CD4-positive, alpha-beta T cell treated with Interleukin-6 for 4 hours (primary cell): ENCODE data around the gene HOXA9.

ENCODE experiments used
- DNase-seq: peaks from one replicate; pipeline ENCODE4 v3.0.0-alpha.2; 2020; ENCODE audit warnings: mixed read lengths

HOXA9 gene

DNA sequence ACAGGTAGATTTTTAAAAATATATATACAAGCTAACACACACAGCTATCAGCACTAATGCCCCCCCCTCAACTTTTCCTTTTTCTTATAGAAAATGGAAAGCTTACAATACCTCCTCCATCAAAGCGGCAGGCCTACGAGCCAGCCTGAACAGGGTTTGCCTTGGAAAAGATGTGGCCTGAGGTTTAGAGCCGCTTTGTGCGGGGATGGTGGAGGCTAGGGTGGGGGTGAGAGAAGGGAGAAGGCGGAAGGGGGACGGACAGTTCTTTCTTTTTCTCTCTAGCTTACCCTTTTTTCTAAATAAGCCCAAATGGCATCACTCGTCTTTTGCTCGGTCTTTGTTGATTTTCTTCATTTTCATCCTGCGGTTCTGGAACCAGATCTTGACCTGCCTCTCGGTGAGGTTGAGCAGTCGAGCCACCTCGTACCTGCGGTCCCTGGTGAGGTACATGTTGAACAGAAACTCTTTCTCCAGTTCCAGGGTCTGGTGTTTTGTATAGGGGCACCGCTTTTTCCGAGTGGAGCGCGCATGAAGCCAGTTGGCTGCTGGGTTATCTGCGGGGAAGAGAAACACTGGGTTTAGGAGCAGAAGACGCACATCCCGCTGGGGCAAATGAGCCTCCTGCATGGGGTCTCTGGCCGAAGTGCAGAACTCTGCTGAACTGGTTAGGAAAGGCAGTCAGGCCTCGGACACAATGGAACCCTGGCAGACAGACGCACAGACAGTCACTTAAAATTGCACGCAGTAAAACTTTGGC, 1.9 kb downstream of the HOXA9 start:
- no peak for DNase-seq

DNA sequence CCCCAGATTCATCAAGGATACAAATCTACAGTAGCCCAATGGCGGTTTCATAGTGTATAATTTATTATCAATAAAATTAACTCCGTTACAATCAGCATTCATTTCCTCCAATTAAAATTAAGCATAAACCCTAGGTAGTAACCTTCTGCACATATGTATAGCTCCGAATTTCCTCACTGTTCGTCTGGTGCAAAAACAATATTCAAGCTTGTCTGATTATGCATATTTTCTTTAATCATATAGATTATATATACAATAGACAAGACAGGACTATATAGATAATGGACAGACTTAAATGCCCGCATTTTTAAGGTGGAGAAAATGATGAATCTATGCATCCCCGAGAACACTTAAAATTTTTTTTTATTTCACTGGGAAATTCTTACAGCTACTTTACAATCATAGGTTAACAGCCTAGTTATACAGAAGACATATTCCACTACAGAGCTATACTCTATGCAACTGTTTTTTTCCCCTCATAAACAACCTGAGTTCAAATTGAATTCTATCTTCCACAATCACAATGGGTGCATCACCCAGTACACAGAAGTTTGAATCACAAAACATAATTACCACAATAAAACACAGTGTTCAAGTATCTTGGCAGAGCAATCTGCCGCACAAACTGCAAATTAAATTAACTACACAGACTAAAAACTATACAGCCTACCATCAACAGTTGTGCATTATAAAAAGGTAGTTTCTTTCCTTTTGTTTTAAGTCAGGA, 2.6 kb downstream of the HOXA9 start:
- no peak for DNase-seq

DNA sequence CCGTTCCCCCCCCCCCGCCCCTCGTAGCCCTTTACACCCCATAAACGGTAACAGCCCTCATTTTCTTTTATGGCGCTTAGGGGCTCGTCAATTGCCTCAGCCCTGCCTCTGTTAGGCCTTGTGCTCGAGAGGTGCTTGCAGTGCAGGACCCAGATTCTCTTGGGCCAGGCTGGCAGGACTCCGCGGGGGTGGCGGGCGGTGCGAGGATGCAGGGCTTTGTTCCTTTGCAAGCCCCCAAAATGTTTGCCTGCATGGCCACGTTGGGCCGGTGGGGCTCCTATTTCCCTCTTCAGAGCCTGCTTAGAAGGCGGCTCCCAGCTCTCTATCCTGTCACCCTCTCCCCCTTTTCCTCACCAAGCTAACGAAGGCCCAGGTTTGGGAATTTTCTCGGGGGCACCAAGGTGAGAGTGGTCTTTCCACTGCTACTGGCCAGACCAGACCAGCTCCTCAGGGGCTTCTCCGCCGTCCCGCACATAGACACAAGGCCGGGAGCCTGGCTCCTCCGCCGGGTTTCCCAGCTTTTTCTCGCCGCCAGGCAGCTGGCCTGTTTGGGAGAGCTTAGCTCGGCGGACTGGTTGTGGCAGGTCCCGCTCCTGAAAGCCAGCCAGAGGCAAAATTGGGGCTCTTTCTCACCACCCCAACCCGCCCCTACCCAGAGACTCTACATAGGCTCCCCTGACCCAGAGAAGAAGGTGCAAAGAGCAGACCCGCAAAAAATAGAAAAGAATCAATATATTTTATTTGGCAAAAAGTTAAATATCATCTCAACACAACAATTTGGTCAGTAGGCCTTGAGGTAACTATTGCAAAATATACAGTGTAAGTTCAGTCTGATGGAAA, 3.4 kb downstream of the HOXA9 start:
- no peak for DNase-seq

DNA sequence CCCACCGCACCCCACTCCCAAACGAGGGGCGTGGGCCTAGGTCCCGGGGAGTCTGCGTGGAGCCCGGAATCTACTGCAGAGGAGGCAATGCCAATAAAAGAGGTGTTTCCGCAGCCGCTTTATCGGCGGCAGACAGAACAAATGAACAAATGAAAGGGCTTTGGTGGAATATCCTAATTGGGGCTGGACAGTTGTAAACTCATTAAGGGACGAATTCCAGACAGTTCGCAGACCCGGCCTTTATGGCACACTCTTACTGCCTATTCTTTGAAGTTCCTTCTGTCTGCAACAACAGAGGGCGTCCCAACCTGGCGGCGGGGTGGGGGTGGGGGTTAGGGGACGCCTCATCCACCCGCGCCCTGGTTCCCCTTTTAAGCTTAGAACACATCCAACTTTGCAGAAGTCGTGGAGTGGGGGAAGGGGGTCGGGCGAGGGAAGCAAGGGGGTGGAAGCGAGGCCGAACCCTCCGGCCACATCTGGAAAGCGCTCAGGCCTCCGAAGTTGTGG, 4.1 kb downstream of the HOXA9 start:
- DNase-seq = no peak

DNA sequence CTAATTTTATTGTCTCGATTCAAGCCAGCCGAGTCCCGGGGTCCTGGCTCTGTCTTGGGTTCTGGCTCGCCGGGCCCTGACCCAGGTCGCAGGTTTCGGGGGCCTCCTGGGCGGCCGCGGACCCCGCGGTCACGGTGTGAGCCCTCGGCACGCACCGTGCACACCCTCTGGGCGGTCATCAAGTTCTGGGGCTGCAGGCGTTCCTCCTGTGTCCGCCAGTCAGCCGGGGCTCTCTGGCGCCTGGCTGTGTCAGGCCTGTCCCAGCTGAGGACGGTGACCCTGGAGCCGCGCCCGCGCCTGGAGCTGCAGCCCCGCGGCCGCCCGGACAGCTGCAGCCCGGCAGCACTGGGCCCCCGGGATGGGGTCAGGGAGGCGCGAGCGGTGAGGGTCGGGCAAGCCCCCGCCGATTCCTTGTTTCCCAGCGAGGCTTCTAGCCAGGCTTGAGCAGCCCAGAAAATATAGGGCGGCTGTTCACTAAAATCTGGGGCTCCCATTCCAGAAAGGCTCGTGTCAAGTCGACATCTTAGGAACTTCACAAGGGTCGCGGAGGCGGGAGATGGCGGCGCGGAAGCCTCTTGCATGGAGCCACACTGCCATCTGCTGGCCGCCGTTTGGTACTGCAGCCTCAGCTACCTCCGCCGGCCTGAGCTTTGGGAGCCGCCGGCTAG, 4.7 kb downstream of the HOXA9 start:
- peak; percentile 89 for DNase-seq

DNA sequence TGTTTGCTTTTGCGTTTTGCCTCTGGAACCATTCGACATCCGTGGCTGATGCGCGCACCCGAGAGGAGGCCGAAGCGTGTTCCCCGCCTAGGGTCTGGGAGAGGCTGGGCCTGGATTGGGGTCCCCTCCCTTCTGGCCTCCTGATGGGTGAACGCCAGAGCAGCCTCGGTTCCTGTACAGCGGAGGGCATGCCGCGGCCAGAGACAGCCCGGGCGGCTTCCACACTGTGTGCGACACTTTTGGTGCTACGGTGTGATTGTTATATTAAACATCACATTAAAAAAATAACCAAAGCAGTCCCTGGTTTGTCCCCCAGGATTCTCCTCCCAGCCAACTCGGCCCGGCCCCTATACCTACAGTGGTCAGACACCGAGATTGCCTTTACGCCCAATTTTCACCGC, 5.2 kb downstream of the HOXA9 start:
- DNase-seq = peak; percentile 34

DNA sequence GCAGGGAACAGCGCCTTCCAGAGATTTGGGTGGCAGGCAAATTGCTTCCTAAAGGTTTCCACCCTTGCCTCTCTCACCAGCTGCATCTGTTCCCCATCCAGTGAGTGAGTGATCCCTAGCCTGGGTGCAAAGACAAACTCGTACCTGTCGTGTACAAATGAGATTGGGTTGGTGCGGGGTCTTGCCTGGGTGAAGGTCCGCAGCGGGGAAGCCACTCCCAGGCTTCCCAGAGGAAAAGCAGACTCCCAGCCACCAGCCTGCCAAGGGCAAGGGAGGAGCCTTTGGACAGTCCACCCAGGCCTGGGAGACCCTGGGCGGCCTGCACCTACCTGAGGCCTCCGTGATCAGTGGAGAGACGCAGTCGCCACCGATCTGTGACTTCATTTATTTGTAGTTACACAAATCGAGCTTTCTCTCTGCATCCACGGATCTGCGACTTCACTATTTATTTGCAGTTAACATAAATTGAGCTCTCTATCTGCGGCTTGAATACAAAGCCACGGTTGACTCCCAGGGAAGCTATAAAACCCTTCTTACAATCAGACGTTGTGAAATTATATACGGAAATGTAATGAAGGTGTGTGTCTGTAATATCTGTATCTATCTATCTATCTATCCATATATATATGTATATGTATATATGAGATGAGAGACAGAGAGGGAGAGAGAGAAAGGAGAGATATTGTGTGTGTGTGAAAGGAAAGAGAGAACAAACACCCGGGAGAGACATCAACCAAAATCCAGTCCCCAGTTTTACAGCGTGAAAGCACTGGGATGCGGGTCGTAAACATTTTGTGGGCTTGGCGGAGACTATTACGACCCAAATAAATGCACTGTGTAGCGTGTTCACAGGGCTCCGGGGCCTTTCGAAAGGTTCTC, 5.8 kb downstream of the HOXA9 start:
- no peak for DNase-seq

DNA sequence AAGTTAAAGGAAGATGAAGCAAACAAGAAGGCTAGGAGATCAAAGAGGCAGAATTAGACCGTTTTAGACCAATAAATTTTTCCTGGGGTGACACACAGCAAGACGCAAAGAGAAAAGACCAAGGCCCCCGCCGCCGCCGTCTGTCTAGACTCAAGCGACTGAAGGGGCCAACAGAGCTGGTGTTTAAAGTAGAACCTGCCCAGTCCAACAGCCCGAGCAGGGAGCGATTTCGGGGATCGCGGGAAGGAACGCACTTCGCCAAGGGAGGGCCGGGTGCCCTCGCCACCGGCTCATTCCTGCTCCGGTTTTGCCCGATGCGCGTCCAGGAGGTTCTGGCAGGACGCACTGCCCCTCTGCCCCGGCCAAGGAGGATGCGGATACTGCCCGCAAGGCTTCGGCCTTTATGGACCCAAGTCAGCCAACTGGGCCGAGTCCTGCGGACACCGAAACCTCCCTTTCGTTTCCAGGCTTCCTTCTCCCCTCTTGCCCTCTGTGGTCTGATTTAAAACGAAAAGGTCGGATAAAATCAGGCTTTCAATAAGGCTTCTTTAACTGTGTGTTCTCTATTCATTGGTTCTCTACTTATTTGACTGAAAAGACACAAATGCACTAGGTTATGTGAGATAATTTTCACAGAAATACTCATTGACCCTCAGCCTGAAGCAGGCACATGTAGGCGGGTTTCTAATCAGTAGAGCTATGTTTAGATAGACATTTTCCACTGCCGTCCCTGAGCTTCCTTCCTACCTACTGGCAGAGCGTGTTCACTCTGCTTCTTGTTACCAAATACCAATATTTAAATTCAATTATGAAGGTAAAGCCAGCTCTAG, 6.7 kb downstream of the HOXA9 start:
- DNase-seq = no peak

DNA sequence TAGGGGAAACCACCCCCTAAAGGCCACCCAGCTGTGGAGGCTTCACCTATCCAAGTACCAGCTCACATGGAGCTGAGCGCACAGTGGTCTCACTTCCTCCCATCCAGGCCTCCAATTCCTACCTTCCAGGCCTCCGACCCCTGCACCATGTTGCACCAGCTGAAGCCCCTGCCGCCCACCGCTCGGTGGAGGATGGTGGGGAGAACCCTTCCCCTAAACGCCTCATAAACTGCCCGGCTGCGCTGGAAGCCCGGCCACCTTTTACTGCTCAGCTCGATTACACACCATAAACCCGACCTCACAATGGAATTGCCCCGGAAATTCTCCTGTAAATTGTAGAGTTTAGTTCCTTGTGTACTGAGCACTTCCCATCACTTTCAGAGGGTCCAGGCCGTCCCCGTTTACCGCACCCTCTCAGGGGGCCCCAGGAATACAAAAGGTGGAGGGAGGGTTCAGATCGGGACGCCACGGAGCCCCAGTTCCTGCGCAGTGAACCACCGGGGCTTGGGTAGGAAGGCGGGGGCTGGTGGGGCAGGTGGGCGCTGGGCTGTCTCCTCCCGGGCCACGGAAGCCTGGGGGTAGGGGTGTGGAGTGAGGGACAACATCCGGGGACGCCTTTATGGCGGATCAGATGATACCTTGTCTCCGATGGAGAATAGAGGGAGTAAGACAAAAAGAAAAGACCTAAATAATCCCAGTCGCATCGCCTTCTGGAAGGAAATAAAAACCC, 7.5 kb downstream of the HOXA9 start:
- DNase-seq = no peak

DNA sequence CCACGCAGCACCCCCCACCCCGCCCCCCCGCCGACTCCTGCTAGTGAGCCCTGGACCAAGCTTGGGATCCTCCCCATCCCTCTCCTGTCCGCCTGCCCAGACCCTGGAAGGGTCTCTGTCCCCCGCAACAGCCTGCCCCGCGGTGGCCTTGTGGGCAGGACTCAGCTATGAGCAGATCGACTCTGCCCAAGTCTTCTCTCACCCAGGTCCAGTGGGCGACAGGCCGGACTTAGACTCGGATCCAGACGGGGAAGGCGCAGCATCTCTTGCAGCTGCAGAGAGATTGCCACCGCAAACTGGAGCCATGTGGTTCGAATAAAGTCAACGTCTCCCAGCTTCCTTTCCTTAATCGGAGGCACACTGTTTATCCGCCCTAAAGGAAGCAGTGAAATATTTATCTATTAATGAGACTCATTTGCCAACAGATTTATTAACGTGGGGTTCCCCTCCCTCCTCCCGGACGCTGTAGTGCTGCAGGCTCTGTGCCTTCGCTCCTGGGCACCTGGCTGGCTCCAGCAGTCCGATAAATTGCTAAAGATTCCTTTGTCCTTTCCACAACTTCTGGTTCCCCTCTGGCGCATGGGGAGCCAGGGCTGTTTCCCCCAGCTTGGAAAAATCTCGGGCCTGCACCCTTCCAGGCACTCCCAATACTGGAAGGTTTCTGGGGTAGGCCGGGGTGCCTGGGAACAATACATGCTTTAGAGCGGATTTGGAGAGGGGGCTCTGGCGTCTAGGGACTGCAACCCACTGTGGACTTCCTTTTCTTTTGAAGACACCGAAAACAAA, 8.2 kb downstream of the HOXA9 start:
- DNase-seq = no peak

DNA sequence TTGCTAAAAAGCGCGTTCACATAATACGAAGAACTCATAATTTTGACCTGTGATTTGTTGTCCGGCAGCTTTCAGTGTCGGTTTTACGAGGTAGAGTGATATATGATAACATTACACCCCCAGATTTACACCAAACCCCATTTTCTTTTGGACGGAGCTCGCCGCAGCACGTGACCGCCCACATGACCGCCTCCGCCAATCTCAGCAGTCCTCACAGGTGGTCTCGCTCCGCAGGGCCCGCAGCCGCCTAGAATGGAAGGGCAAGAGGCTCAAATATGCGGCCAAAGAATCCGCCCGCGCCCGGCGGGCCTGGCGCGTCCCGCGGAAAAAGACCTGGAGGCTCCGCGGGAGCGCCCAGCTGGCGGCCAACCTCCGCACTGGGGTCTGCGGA, 8.8 kb downstream of the HOXA9 start, which contains the start of gene HOXA7:
Gene HOXA7, minus strand, starts transcription at position 168 of the 391 bp plus-strand sequence. Its CDS starts 130 bp downstream, at position 38.
- DNase-seq = no peak

DNA sequence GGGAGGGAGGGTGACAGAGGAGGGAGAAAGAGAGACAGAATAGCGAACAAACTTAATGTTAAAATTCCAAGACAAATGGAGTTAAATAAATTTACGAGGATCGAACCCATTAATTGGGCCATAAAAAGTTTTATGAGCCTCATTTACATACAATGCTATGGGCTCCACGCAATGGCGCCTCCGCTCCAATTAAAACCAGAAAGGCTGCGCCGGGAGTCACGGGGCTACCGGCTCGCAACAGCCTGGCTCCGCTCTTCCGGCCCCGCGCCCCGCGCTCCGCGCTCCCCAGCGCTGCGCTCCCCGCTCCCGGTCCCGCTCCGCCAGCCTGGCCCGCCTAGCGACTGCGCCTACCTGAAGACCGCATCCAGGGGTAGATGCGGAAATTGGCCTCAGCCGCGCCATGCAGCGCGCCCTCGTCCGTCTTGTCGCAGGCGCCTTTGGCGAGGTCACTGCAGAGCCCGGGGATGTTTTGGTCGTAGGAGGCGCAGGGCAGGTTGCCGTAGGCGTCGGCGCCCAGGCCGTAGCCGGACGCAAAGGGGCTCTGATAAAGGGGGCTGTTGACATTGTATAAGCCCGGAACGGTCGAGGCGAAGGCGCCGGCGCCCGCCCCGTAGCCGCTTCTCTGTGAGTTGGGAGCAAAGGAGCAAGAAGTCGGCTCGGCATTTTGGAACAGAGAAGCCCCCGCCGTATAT, 9.4 kb downstream of the HOXA9 start:
- DNase-seq = peak; percentile 34

DNA sequence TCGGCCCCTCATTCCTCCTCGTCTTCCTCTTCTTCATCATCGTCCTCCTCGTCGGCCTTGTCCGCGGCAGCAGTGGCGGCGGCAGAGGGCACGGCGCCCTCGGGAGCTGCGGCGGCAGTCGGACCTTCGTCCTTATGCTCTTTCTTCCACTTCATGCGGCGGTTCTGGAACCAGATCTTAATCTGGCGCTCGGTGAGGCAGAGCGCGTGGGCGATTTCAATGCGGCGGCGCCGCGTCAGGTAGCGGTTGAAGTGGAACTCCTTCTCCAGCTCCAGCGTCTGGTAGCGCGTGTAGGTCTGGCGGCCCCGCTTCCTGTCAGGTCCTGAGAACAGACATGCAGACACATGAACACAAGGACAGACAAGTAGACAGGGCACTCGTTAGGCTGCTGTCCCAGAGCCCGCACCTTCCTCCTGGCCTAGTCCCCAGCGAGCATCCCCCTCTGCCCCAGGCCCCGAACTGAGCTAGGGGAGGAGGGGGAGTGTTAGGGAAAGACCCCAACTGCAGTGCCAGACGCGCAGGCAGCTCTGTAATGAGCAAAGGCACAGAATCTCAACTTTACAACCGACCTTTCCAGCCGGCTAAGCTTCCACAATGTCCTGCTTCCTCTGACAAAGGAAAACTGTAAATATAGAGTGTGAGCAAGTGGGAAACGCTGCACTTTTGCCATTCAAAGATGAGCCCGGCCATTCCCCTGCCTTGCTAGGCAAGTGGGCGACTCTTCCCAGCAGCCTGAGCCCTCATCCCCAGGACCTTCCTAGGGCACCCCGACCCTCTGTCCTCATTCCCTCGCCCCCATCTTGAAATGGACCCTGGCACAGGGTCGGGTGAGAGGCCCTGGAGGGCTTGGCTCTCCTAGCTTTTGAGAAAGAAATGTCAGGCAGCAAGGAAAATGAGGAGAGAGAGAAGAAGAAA, 10.2 kb downstream of the HOXA9 start:
- DNase-seq = peak; percentile 52

DNA sequence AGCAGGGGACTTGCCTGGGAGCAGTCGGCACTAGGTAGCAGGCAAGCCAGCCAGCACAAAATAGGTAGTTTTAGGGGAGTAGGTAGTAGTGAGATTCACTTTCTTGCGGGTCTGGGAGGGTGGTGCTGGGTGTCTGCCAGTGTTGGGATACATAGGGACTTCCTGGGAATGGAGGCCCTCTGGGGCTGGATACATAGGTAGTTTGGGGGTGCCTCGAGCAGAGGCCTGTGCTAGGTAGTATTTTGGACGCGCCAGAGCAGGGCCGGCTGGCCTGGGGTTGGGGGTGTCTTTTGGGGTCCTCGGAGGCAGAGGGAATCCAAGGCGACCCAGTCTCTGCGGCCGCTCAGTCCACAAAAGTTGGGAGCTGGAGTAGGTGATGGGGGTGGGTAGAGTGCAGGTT, 11.0 kb downstream of the HOXA9 start:
- no peak for DNase-seq

DNA sequence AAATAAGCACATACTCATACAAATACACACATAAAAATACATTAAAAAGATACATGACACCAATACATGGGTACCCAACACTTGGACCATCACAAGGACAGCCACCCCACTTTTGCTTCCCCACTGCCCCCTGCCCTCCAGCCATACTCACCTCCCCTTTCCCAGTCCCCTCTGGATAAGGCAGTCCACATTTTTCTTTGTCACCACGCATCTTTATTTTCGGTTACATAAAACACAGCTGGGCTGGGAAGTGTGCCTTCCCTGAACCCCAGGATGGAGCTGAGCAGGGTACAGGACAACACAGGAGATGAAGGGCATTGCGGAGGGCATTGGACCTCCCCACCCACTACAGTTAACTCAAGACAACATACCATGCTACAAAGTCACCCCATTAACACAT, 11.8 kb downstream of the HOXA9 start:
- no peak for DNase-seq

DNA sequence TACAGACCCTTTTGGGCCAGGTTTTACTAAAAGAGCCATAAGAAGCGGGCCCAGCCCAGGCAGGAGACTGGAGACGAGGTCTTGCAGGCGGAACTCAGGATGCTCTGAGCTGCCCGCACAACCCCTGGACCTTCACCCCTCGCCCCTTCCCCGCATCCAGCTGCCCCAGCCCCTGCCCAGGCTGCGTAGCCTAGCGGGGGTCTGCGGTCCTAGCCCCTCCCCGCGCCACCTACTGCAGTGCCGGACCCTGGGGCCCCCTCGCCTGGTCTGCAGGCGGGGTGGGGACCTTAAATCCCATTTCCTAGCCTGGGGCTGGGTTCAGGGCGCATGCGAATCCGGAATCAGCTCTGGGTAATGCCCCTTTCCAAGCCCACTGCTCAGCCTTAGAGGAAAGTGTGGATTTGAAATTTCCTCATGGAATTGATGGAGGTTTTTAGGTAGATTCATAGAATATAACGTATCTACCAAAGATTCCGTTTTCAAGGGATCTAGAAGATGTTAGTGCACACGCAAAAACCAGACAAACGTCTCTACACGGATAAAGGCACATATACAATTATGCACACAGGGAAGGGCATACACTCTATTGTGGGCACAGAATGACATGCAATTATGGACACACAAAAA, 12.4 kb downstream of the HOXA9 start:
- DNase-seq = no peak
